ENCODE measurements around the gene TLE3.
A peak's percentile ranks its signal among the peaks of the same experiment; 100 is the strongest.

The TLE3 gene

GRCh38 chr15:70142322-70143191 is 44.8 kb upstream of the TLE3 start:
- TF ChIP-seq CTCF (IDR thresholded peaks at IDR 0.05; ENCODE audit: insufficient read depth, low read length, poor library complexity, severe bottlenecking) = no peak
- Histone ChIP-seq H3K36me3 (ENCODE audit: control insufficient read depth, insufficient read depth, low read length) (no peaks in the 10 kb centered on the region), H3K27me3 (replicated peaks; ENCODE audit: control insufficient read depth, insufficient read depth, low read length) (no peaks in the 10 kb centered on the region), H3K4me3 (replicated peaks; ENCODE audit: low read depth, low read length) (no peak overlapping the region)
- peak; percentile 31 for DNase-seq (ENCODE audit: extremely low read depth, insufficient read length)

GRCh38 chr15:70142072-70142321 is 44.3 kb upstream of the TLE3 start:
- TF ChIP-seq CTCF (IDR thresholded peaks at IDR 0.05; ENCODE audit: insufficient read depth, low read length, poor library complexity, severe bottlenecking) = no peak
- no peak overlapping the region for H3K4me3 ChIP-seq (replicated peaks; ENCODE audit: low read depth, low read length)
- no peaks in the 10 kb centered on the region for H3K36me3 ChIP-seq (ENCODE audit: control insufficient read depth, insufficient read depth, low read length)
- DNase-seq (ENCODE audit: extremely low read depth, insufficient read length) = no peak
- no peaks in the 10 kb centered on the region for H3K27me3 ChIP-seq (replicated peaks; ENCODE audit: control insufficient read depth, insufficient read depth, low read length)

- no peak for TF ChIP-seq CTCF (IDR thresholded peaks at IDR 0.05; ENCODE audit: insufficient read depth, low read length, poor library complexity, severe bottlenecking)
- no peak for DNase-seq (ENCODE audit: extremely low read depth, insufficient read length)
- Histone ChIP-seq H3K36me3 (ENCODE audit: control insufficient read depth, insufficient read depth, low read length) (no peaks in the 10 kb centered on the region), H3K4me3 (replicated peaks; ENCODE audit: low read depth, low read length) (no peak overlapping the region), H3K27me3 (replicated peaks; ENCODE audit: control insufficient read depth, insufficient read depth, low read length) (no peaks in the 10 kb centered on the region)
Measured at GRCh38 chr15:70141376-70142071, 43.8 kb upstream of the TLE3 start.

GRCh38 chr15:70140543-70141375 is 43.0 kb upstream of the TLE3 start:
- peak; percentile 63 for DNase-seq (ENCODE audit: extremely low read depth, insufficient read length)
- no peak overlapping the region for H3K4me3 ChIP-seq (replicated peaks; ENCODE audit: low read depth, low read length)
- H3K27me3 ChIP-seq (replicated peaks; ENCODE audit: control insufficient read depth, insufficient read depth, low read length) = no peaks in the 10 kb centered on the region
- no peak for TF ChIP-seq CTCF (IDR thresholded peaks at IDR 0.05; ENCODE audit: insufficient read depth, low read length, poor library complexity, severe bottlenecking)
- no peaks in the 10 kb centered on the region for H3K36me3 ChIP-seq (ENCODE audit: control insufficient read depth, insufficient read depth, low read length)

- DNase-seq (ENCODE audit: extremely low read depth, insufficient read length) = no peak
- no peak for TF ChIP-seq CTCF (IDR thresholded peaks at IDR 0.05; ENCODE audit: insufficient read depth, low read length, poor library complexity, severe bottlenecking)
- no peaks in the 10 kb centered on the region for H3K36me3 ChIP-seq (ENCODE audit: control insufficient read depth, insufficient read depth, low read length)
- no peak overlapping the region for H3K4me3 ChIP-seq (replicated peaks; ENCODE audit: low read depth, low read length)
- H3K27me3 ChIP-seq (replicated peaks; ENCODE audit: control insufficient read depth, insufficient read depth, low read length) = no peaks in the 10 kb centered on the region
Measured at GRCh38 chr15:70140025-70140542, 42.4 kb upstream of the TLE3 start.
